Measurements from ENCODE around the gene CLCNKB. TPM values are rescaled to one million over a fixed set of nuclear protein-coding genes. Genes with fewer than 3 reads are reported as not detected.

Gene CLCNKB
- total and polyA plus RNA-seq, 2 of the 4 experiments (the other 2 are of a cell fraction): 0.09 TPM; not detected in 1

DNA sequence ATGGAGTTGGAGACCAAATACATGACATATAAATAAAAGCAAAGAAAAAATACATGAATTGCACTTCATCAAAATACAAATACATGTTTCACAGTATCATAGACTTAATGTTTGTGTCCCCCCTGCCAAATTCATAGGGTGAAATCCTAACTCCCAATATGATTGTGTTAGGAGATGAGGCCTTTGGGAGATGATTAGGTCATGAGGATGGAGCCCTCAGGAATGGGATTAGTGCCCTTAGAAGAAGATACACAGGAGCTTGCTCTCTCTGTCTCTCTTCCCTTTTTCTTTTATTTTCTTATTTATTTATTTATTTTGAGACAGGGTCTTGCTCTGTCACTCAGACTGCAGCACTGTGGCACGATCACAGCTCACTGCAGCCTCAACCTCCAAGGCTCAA is 55.8 kb downstream of the CLCNKB start:
- Histone ChIP-seq H3K9ac (ENCODE audit: low read depth, low read length) (no peak overlapping the region), H3K56ac (ENCODE audit: extremely low read depth, insufficient read depth, low read length) (no peak overlapping the region), H3K27me3 (ENCODE audit: control insufficient read depth, insufficient read depth, low read length) (peaks cover 7% of the 10 kb centered on the region; the same call in 1 of the 2 replicates), H3K27ac (ENCODE audit: insufficient read depth, low read length) (no peak overlapping the region), H3K4me3 (ENCODE audit: insufficient read depth, low read depth, low read length) (no peak overlapping the region), H2BK15ac (ENCODE audit: low read depth, low read length) (no peak overlapping the region), H3K18ac (ENCODE audit: low read depth, low read length) (no peak overlapping the region), H2BK120ac (ENCODE audit: low read depth, low read length) (no peak overlapping the region), H2AK5ac (ENCODE audit: low read depth, low read length) (no peak overlapping the region), H4K8ac (ENCODE audit: low read depth in 2 of 2, low read length in 2 of 2) (no peak overlapping the region), H2AFZ (replicated peaks; ENCODE audit: low read length, poor library complexity) (no peak overlapping the region), H3K14ac (replicated peaks; ENCODE audit: low read depth, low read length) (no peak overlapping the region), H3K23ac (ENCODE audit: low read depth, low read length) (no peak overlapping the region), H3K4ac (ENCODE audit: low read depth, low read length) (no peak overlapping the region), H4K20me1 (ENCODE audit: insufficient read depth, low read length) (no peaks in the 10 kb centered on the region), H3K4me2 (ENCODE audit: low read depth, low read length) (no peak overlapping the region), H2BK5ac (ENCODE audit: low read depth, low read length, poor library complexity, severe bottlenecking) (no peak overlapping the region), H3K9me3 (ENCODE audit: control insufficient read depth, insufficient read depth, low read length) (no peaks in the 10 kb centered on the region; the same call in 1 of the 2 replicates), H2AK9ac (replicated peaks; ENCODE audit: low read depth, low read length, poor library complexity) (no peak overlapping the region), H3K4me1 (ENCODE audit: control insufficient read depth, insufficient read depth, low read length) (no peaks in the 10 kb centered on the region), H2BK20ac (ENCODE audit: low read depth, low read length) (no peak overlapping the region), H3K36me3 (ENCODE audit: control insufficient read depth, insufficient read depth, low read length) (no peaks in the 10 kb centered on the region), H4K5ac (ENCODE audit: low read depth, low read length) (no peak overlapping the region), H3K79me1 (ENCODE audit: low read depth in 1 of 2, low read length in 2 of 2) (no peaks in the 10 kb centered on the region), H4K91ac (ENCODE audit: insufficient read depth, low read depth, low read length) (no peak overlapping the region), H3K9me1 (ENCODE audit: insufficient read depth, low read length) (no peaks in the 10 kb centered on the region)
- dilution Hi-C loops (cut with HindIII; ENCODE audit: low sequenced_read_pairs, unreplicated experiment) (no loop called here), intact Hi-C loops (cut with micrococcal nuclease) (no loop called here), in situ Hi-C loops (cut with MboI; ENCODE audit: low sequenced_read_pairs) (no loop called here)
- CTCF ChIA-PET: interaction anchor here (0.5 to 0.6 kb wide), 2 partner anchors 13 to 271 kb away, joined by 3 read pairs; no protein-coding TSS in a partner anchor
- TF ChIP-seq, protein P1, sequence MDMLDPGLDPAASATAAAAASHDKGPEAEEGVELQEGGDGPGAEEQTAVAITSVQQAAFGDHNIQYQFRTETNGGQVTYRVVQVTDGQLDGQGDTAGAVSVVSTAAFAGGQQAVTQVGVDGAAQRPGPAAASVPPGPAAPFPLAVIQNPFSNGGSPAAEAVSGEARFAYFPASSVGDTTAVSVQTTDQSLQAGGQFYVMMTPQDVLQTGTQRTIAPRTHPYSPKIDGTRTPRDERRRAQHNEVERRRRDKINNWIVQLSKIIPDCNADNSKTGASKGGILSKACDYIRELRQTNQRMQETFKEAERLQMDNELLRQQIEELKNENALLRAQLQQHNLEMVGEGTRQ (IDR thresholded peaks at IDR 0.05; ENCODE audit: low read depth, low read length): no peak
- TF ChIP-seq RFX5 (IDR thresholded peaks at IDR 0.05; ENCODE audit: low read depth, low read length): no peak
- TF ChIP-seq FOS (IDR thresholded peaks at IDR 0.05; ENCODE audit: low read depth, low read length): no peak
- TF ChIP-seq BHLHE40 (IDR thresholded peaks at IDR 0.05; ENCODE audit: low read depth, low read length): no peak
- TF ChIP-seq SMC3 (IDR thresholded peaks at IDR 0.05; ENCODE audit: low read depth, low read length): no peak
- TF ChIP-seq RAD21 (IDR thresholded peaks at IDR 0.05; ENCODE audit: low read length): no peak
- TF ChIP-seq MAFK (IDR thresholded peaks at IDR 0.05; ENCODE audit: low read depth, low read length): no peak
- no peak for TF ChIP-seq CEBPB (IDR thresholded peaks at IDR 0.05; ENCODE audit: low read depth, low read length)
- ATAC-seq (ENCODE audit: low read depth) (no peak), DNase-seq (no peak)
- no CpG with 5 or more reads among the region's 1 CpG for WGBS, 2 experiments (ENCODE audit: extremely low coverage in 2 of 2, insufficient read length in 1 of 2)
- BruUV-seq (replicated peaks): no TSS peak
- POLR2A ChIA-PET (ENCODE audit: unreplicated experiment): interaction anchor here (0.5 kb wide), 1 partner anchor 22 kb away, joined by 8 read pairs; no protein-coding TSS in a partner anchor
